BLaER1 treated with 17β-estradiol and CSF1 and Interleukin-3, amounts not matched to agents 10 nM and 100 nM (cell line): ENCODE results near the gene VPS26A.
A peak's percentile ranks its signal among the peaks of the same experiment; 100 is the strongest.

ENCODE experiments used
- H3K27ac ChIP-seq, 11 experiments: shearing (Covaris generic); formaldehyde crosslinking; 2 replicates each; pipeline ENCODE4 v1.8.1; 2022
- H3K27me3 ChIP-seq, 11 experiments: shearing (Covaris generic); formaldehyde crosslinking; 2 replicates each; pipeline ENCODE4 v1.8.1; 2022
- H3K36me3 ChIP-seq, 11 experiments: shearing (Covaris generic); formaldehyde crosslinking; 2 replicates each; pipeline ENCODE4 v1.8.1; 2022
- H3K4me1 ChIP-seq, 10 experiments: shearing (Covaris generic); formaldehyde crosslinking; 2 replicates each; pipeline ENCODE4 v1.8.1; 2022
- H3K4me2 ChIP-seq, 11 experiments: shearing (Covaris generic); formaldehyde crosslinking; 2 replicates each; pipeline ENCODE4 v1.8.1; 2022
- H3K4me3 ChIP-seq, 10 experiments: shearing (Covaris generic); formaldehyde crosslinking; 2 replicates each; pipeline ENCODE4 v1.8.1; 2022
- H3K9ac ChIP-seq, 11 experiments: shearing (Covaris generic); formaldehyde crosslinking; 2 replicates each; pipeline ENCODE4 v1.8.1; 2022
- H3K9me3 ChIP-seq, 11 experiments: shearing (Covaris generic); formaldehyde crosslinking; replicated peaks in 1 of 11; 2 replicates each; pipeline ENCODE4 v1.8.1; 2022
- H4K20me1 ChIP-seq, 11 experiments: shearing (Covaris generic); formaldehyde crosslinking; 2 replicates each; pipeline ENCODE4 v1.8.1; 2022
- Cebpa-rat ChIP-seq, 11 experiments: shearing (Covaris generic); IDR thresholded peaks; 2 replicates each; pipeline ENCODE4 v1.8.1; 2022

The VPS26A gene

DNA sequence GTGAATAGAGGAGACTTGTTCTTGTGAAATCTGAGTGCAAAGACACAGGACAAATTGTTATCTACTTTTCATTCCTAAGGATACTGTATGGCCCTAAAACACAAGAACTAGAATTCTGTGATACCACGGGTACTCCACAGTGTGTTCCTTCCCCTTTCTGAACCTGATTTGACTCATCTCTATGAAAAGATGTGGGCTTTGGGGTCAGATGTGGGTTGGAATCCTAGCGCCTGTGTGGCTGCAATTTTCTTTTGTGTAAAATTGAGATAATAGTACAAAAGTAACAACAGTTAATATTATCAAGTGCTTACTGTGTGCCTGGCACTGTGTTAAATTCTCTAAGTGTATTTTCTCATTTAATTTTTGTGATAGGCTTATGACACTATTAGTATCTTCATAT, 27.9 kb upstream of the VPS26A start:
- Histone ChIP-seq H3K27ac (peak overlapping the region in 4 of 11 experiments; percentile 5 to 23 (median 16); a peak in 6 of 22 replicates), H3K4me1 (peaks cover 19 to 99% (median 81%) of the 10 kb centered on the region in 10 experiments), H4K20me1 (peaks cover 0 to 100% (median 99%) of the 10 kb centered on the region in 11 experiments; a peak in 20 of 22 replicates), H3K9ac (peak overlapping the region in 4 of 11 experiments; percentile 3 to 70 (median 36); a peak in 3 of 22 replicates), H3K9me3 (no peaks in the 10 kb centered on the region), H3K4me2 (peak overlapping the region in 6 of 11 experiments; percentile 33 to 97 (median 80); a peak in 10 of 22 replicates), H3K27me3 (no peaks in the 10 kb centered on the region), H3K36me3 (peaks cover 0 to 100% (median 96%) of the 10 kb centered on the region in 11 experiments; a peak in 19 of 22 replicates), H3K4me3 (0 out of 20 replicates have a peak overlapping the region, but pooled peaks of 1 of the 10 experiments have one; percentile 21)
- no peak for TF ChIP-seq Cebpa-rat (IDR thresholded peaks at IDR 0.05)

DNA sequence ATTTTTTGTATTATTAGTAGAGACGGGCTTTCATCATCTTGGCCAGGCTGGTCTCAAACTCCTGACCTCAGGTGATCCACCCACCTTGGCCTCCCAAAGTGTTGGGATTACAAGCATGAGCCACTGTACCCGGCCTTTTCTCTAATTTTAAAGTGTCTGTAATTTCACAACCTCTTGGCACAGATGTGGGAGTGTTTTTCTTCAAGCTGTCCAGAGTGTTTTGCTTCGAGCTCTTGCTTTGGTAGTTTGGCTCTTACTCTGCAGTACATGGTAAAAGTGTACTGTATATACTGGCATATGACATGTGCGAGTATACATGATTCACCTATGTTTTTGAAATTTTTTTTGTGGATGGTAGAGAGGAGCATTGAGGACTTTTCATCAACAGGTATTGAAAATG, 26.2 kb upstream of the VPS26A start:
- H3K4me2 ChIP-seq = peak overlapping the region in 5 of 11 experiments; percentile 16 to 89 (median 61); a peak in 7 of 22 replicates
- H3K4me3 ChIP-seq = no peak overlapping the region
- no peaks in the 10 kb centered on the region for H3K9me3 ChIP-seq
- peak overlapping the region in 3 of 11 experiments; percentile 4 to 67 (median 50); a peak in 4 of 22 replicates for H3K9ac ChIP-seq
- peak overlapping the region in 2 of 11 experiments; percentile 1 to 31; a peak in 1 of 22 replicates for H3K27ac ChIP-seq
- peaks cover 0 to 100% (median 96%) of the 10 kb centered on the region in 11 experiments; a peak in 19 of 22 replicates for H3K36me3 ChIP-seq
- peaks cover 0 to 100% (median 100%) of the 10 kb centered on the region in 11 experiments; a peak in 20 of 22 replicates for H4K20me1 ChIP-seq
- H3K4me1 ChIP-seq = peaks cover 5 to 100% (median 80%) of the 10 kb centered on the region in 10 experiments; a peak in 19 of 20 replicates
- H3K27me3 ChIP-seq = no peaks in the 10 kb centered on the region
- no peak for TF ChIP-seq Cebpa-rat (IDR thresholded peaks at IDR 0.05)

DNA sequence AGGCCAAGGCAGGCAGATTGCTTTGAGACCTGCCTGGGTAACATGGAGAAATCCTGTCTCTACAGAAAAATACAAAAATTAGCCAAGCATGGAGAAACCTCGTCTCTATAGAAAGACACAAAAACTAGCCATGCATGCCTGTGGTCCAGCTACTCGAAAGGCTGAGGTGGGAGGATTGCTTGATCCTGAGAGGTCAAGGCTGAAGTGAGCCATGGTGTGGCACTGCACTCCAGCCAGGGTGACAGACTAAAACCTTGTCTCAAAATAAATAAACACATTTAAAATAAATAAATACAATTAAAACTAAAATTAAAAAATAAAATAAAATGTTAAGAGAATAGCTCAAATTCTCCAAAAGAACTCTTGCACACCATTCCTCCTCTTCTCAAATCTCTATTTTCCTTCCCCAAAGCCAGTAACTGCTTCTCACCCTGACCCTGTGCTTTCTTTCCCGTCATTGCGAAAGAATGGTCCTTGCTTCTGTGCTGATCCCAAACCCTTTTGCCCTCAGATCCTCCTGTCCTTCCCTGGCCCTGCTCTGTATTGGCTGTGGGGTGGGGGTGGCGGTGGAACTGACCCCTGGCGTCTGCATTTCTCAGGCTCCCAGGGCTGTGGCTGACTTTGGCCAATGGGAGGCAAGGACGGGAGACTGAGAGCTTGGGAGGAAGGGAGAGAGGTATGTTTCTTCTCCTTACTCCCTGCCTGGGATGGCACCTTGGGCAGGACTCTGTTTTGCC, 23.7 kb upstream of the VPS26A start:
- peaks cover 5 to 79% (median 55%) of the 10 kb centered on the region in 10 experiments; a peak in 19 of 20 replicates for H3K4me1 ChIP-seq
- H3K27me3 ChIP-seq = no peaks in the 10 kb centered on the region
- H4K20me1 ChIP-seq = peaks cover 0 to 100% (median 100%) of the 10 kb centered on the region in 11 experiments; a peak in 20 of 22 replicates
- H3K4me3 ChIP-seq = peak overlapping the region in 3 of 10 experiments; percentile 0 to 34 (median 8); a peak in 3 of 20 replicates
- H3K9ac ChIP-seq = peak overlapping the region in 3 of 11 experiments; percentile 15 to 69 (median 30); a peak in 5 of 22 replicates
- H3K36me3 ChIP-seq = peaks cover 0 to 100% (median 99%) of the 10 kb centered on the region in 11 experiments; a peak in 21 of 22 replicates
- peak overlapping the region in 8 of 11 experiments; percentile 23 to 89 (median 63); a peak in 14 of 22 replicates for H3K4me2 ChIP-seq
- H3K27ac ChIP-seq = peak overlapping the region in 4 of 11 experiments; percentile 28 to 53 (median 44); a peak in 4 of 22 replicates
- TF ChIP-seq Cebpa-rat (IDR thresholded peaks at IDR 0.05) = peak in 1 of 11 experiments; percentile 41; a peak in 1 of 22 replicates
- 0 out of 22 replicates have a peak, but pooled peaks cover 0 to 6% (median 0%) of the 10 kb centered on the region in 11 experiments for H3K9me3 ChIP-seq

DNA sequence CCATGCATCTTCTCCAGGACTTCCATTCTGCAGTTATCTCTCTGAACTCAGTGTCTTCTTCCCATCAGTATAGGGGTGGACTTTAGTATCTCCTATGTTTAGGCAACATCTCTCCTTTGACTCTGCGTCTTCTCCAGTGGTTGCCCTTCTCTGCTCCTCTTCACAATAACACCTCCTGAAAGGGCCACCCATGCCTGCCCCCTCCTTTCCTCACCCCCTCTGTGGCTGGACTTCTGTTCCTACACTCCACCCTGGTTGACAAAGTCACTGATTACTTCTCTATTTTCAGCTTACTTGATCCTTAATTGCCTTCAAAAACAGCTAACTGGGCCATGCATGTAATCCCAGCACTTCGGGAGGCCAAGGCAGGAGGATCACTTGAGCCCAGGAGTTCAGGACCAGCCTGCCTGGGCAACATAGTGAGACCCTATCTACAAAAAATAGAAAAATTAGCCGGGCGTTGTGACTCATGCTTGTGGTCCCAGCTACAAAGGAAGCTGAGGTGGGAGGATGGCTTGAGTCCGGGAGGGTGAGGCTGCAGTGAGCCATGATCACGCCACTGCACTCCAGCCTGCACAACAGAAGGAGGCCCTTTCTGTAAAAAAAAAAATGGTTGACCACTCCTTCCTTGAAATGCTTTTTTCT, 22.4 kb upstream of the VPS26A start:
- H4K20me1 ChIP-seq = peaks cover 0 to 100% (median 96%) of the 10 kb centered on the region in 11 experiments; a peak in 19 of 22 replicates
- no peak for TF ChIP-seq Cebpa-rat (IDR thresholded peaks at IDR 0.05)

DNA sequence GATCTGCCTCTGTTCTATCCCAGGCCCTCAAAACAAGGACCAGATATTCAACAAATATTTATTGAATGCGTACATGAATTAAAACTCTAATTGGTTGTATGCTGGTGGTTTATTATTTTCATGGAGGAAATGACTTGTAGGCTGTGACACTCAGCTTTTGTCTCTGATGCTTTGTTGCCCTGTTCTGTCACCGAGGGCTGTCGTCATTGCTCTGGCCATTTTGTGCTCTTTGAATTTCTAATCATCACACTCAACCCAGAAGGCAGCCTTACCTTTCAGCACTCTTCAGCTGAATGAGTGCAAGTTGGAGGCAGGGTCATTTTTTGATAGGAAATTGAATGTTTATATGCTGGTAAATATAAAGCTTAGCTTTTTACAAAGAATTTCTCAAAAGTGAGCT, 21.5 kb upstream of the VPS26A start:
- H3K4me2 ChIP-seq = peak overlapping the region in 5 of 11 experiments; percentile 61 to 89 (median 75); a peak in 9 of 22 replicates
- H3K4me3 ChIP-seq = 0 out of 20 replicates have a peak overlapping the region, but pooled peaks of 1 of the 10 experiments have one; percentile 9

More for the DNA sequence above, 22.4 kb upstream of the VPS26A start:
- Histone ChIP-seq H3K9me3 (0 out of 22 replicates have a peak, but pooled peaks cover 0 to 6% (median 0%) of the 10 kb centered on the region in 11 experiments), H3K4me3 (peak overlapping the region in 3 of 10 experiments; percentile 9 to 22 (median 10); a peak in 2 of 20 replicates), H3K9ac (peak overlapping the region in 3 of 11 experiments; percentile 6 to 30 (median 25); a peak in 3 of 22 replicates), H3K27ac (peak overlapping the region in 6 of 11 experiments; percentile 5 to 53 (median 38); a peak in 9 of 22 replicates), H3K4me2 (peak overlapping the region in 8 of 11 experiments; percentile 23 to 89 (median 63); a peak in 16 of 22 replicates), H3K4me1 (peaks cover 5 to 67% (median 43%) of the 10 kb centered on the region in 10 experiments; a peak in 18 of 20 replicates), H3K27me3 (no peaks in the 10 kb centered on the region), H3K36me3 (peaks cover 0 to 97% (median 93%) of the 10 kb centered on the region in 11 experiments; a peak in 21 of 22 replicates)

DNA sequence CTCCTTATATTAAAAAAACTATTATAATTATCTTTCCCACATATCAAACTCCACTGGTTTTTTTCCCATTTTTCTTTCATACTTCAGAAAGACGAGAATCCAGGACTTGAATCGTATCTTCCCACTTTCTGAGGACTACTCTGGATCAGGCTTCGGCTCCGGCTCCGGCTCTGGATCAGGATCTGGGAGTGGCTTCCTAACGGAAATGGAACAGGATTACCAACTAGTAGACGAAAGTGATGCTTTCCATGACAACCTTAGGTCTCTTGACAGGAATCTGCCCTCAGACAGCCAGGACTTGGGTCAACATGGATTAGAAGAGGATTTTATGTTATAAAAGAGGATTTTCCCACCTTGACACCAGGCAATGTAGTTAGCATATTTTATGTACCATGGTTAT, 20.2 kb upstream of the VPS26A start:
- Histone ChIP-seq H3K36me3 (peaks cover 0 to 76% (median 73%) of the 10 kb centered on the region in 11 experiments; a peak in 21 of 22 replicates), H3K27ac (no peak overlapping the region), H3K9ac (no peak overlapping the region), H4K20me1 (peaks cover 0 to 98% (median 74%) of the 10 kb centered on the region in 11 experiments; a peak in 19 of 22 replicates), H3K9me3 (0 out of 22 replicates have a peak, but pooled peaks cover 0 to 6% (median 0%) of the 10 kb centered on the region in 11 experiments), H3K4me2 (no peak overlapping the region), H3K4me1 (peaks cover 5 to 44% (median 35%) of the 10 kb centered on the region in 10 experiments; a peak in 18 of 20 replicates), H3K27me3 (no peaks in the 10 kb centered on the region), H3K4me3 (no peak overlapping the region)
- no peak for TF ChIP-seq Cebpa-rat (IDR thresholded peaks at IDR 0.05)

More for the DNA sequence above, 21.5 kb upstream of the VPS26A start:
- Histone ChIP-seq H3K4me1 (peaks cover 5 to 58% (median 40%) of the 10 kb centered on the region in 10 experiments; a peak in 18 of 20 replicates), H4K20me1 (peaks cover 0 to 100% (median 88%) of the 10 kb centered on the region in 11 experiments; a peak in 19 of 22 replicates), H3K36me3 (peaks cover 0 to 89% (median 86%) of the 10 kb centered on the region in 11 experiments; a peak in 21 of 22 replicates), H3K27ac (peak overlapping the region in 5 of 11 experiments; percentile 10 to 53 (median 46); a peak in 5 of 22 replicates), H3K9ac (peak overlapping the region in 1 of 11 experiments; percentile 25; a peak in 1 of 22 replicates), H3K9me3 (0 out of 22 replicates have a peak, but pooled peaks cover 0 to 6% (median 0%) of the 10 kb centered on the region in 11 experiments), H3K27me3 (no peaks in the 10 kb centered on the region)
- no peak for TF ChIP-seq Cebpa-rat (IDR thresholded peaks at IDR 0.05)

DNA sequence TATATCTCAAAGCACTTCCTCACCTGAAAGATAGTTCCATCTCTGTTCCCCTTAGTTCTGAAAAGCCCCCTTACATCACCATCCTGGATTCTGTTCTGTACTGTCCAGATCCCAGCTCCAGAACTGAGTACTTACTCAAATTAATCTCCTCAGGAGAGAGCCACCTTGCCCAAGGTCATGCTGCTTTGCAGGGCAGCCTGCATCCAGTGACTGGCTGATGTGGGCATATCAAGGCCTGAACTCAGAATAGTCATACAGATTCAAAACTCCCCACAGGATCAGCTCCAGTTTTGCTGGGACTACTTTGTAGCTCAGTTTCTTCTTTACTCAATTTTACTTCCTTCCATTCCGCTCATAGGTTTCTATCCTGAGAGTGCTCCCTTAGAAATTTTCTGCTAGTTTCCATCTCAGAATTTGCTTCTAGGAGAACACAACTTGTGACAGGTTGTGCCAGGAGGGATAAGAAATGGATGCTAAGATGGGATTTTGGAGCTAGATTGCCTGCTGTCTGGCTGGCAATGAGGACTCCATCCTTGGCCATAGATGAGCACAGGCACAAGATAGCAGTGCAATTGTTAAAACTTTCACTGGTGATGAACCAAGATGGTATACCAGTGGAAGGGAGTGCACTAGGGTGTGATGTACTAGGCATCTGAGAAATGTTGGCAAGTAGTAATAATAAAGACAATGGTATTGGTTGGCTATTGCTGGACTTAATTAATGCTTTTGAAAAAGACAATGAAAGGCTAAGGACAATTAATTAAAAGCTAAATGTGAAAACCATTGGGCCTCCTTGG, 18.8 kb upstream of the VPS26A start:
- Histone ChIP-seq H3K4me2 (no peak overlapping the region), H3K9me3 (0 out of 22 replicates have a peak, but pooled peaks cover 0 to 6% (median 0%) of the 10 kb centered on the region in 11 experiments), H4K20me1 (peaks cover 0 to 84% (median 60%) of the 10 kb centered on the region in 11 experiments; a peak in 19 of 22 replicates), H3K4me1 (peaks cover under 1 to 30% (median 22%) of the 10 kb centered on the region in 10 experiments; a peak in 17 of 20 replicates), H3K27me3 (no peaks in the 10 kb centered on the region), H3K36me3 (peaks cover 0 to 62% (median 58%) of the 10 kb centered on the region in 11 experiments; a peak in 21 of 22 replicates), H3K27ac (0 out of 22 replicates have a peak overlapping the region, but pooled peaks of 1 of the 11 experiments have one; percentile 16), H3K9ac (no peak overlapping the region), H3K4me3 (no peak overlapping the region)
- no peak for TF ChIP-seq Cebpa-rat (IDR thresholded peaks at IDR 0.05)
